CD14-positive monocyte (primary cell): ENCODE results near the gene HMG20B. TPM values are rescaled to one million over a fixed set of nuclear protein-coding genes. Genes with fewer than 3 reads are reported as not detected.
A peak's percentile ranks its signal among the peaks of the same experiment; 100 is the strongest.

Source experiments
- DNase-seq, 3 donors: peaks; one replicate each; pipeline ENCODE4 v3.0.0-alpha.2; 2011 to 2022
- H2AFZ ChIP-seq: 2 replicates; pipeline ENCODE4 v1.6.0; 2012; ENCODE audit warnings: mild to moderate bottlenecking, low read depth, low read length, inconsistent platforms; ENCODE audit not compliant: insufficient read depth, poor library complexity, severe bottlenecking
- H3K27ac ChIP-seq, 2 donors: 1 replicate in 1 of 2; 2 replicates in 1 of 2; pipeline ENCODE4 v1.5.1; 2012 to 2013; ENCODE audit warnings: low read length in 2 of 2, control low read depth in 1 of 2, inconsistent platforms in 1 of 2, low read depth in 1 of 2, mild to moderate bottlenecking in 1 of 2
- H3K27me3 ChIP-seq, 2 donors: one replicate each; pipeline versions ENCODE4 v1.6.0 to v1.6.1; 2011 to 2013; ENCODE audit warnings: low read length in 2 of 2; ENCODE audit not compliant: control insufficient read depth in 2 of 2, insufficient read depth in 2 of 2
- H3K36me3 ChIP-seq, 2 donors: replicated peaks in 1 of 2; 1 replicate in 1 of 2; 2 replicates in 1 of 2; pipeline versions ENCODE4 v1.5.1 to v1.6.1; 2012 to 2013; ENCODE audit warnings: low read length in 2 of 2, control low read depth in 1 of 2, inconsistent platforms in 1 of 2, mild to moderate bottlenecking in 1 of 2; ENCODE audit not compliant: insufficient read depth in 2 of 2, control insufficient read depth in 1 of 2
- H3K4me1 ChIP-seq, 2 donors: 1 replicate in 1 of 2; 2 replicates in 1 of 2; pipeline versions ENCODE4 v1.5.1 to v1.6.1; 2012 to 2013; ENCODE audit warnings: low read length in 2 of 2, control low read depth in 1 of 2, inconsistent platforms in 1 of 2, mild to moderate bottlenecking in 1 of 2, moderate library complexity in 1 of 2; ENCODE audit not compliant: insufficient read depth in 2 of 2, control insufficient read depth in 1 of 2
- H3K4me2 ChIP-seq: replicated peaks from 2 replicates; pipeline ENCODE3; 2012; ENCODE audit warnings: low read length, moderate library complexity, mild to moderate bottlenecking; ENCODE audit not compliant: poor library complexity, severe bottlenecking; ENCODE audit errors: extremely low read depth
- H3K4me3 ChIP-seq, 3 experiments: fragments of 200-600 bp in 1 of 3; sonication (generic) in 1 of 3; replicated peaks in 1 of 3; 1 replicate in 2 of 3; 2 replicates in 1 of 3; pipeline ENCODE4 v1.5.1; 2011 to 2013; ENCODE audit warnings: low read length in 3 of 3, mild to moderate bottlenecking in 3 of 3, control low read depth in 2 of 3, low read depth in 2 of 3, inconsistent platforms in 1 of 3, moderate library complexity in 1 of 3
- H3K79me2 ChIP-seq: 2 replicates; pipeline ENCODE4 v1.6.0; 2012; ENCODE audit warnings: mild to moderate bottlenecking, control low read depth, inconsistent platforms, low read length, moderate library complexity; ENCODE audit not compliant: insufficient read depth
- H3K9ac ChIP-seq: 2 replicates; pipeline ENCODE4 v1.6.0; 2017; ENCODE audit warnings: low read length, mild to moderate bottlenecking; ENCODE audit not compliant: insufficient read depth, poor library complexity, severe bottlenecking
- H3K9me3 ChIP-seq, 2 donors: replicated peaks in 1 of 2; 1 replicate in 1 of 2; 2 replicates in 1 of 2; pipeline versions ENCODE4 v1.5.1 to v1.6.1; 2012 to 2013; ENCODE audit warnings: low read length in 2 of 2, control low read depth in 1 of 2; ENCODE audit not compliant: control insufficient read depth in 1 of 2, insufficient read depth in 1 of 2
- H4K20me1 ChIP-seq: 2 replicates; pipeline ENCODE4 v1.6.0; 2012; ENCODE audit warnings: mild to moderate bottlenecking, low read length, control low read depth, moderate library complexity; ENCODE audit not compliant: insufficient read depth
- H3K27ac Mint-ChIP-seq, 7 donors: one replicate each; pipeline ENCODE4 v1.8.0; 2020; ENCODE audit warnings: mild to moderate bottlenecking in 7 of 7, mixed read lengths in 7 of 7, moderate library complexity in 6 of 7, inconsistent platforms in 2 of 7
- H3K27me3 Mint-ChIP-seq, 3 donors: one replicate each; pipeline ENCODE4 v1.8.0; 2021 to 2022; ENCODE audit warnings: low read depth in 3 of 3, mild to moderate bottlenecking in 3 of 3, mixed read lengths in 3 of 3, moderate library complexity in 3 of 3, inconsistent platforms in 1 of 3
- H3K36me3 Mint-ChIP-seq, 2 donors: one replicate each; pipeline ENCODE4 v1.8.0; 2020; ENCODE audit warnings: mixed read lengths in 2 of 2, inconsistent platforms in 1 of 2, mild to moderate bottlenecking in 1 of 2
- H3K4me1 Mint-ChIP-seq: one replicate; pipeline ENCODE4 v1.8.0; 2020; ENCODE audit warnings: mild to moderate bottlenecking, mixed read lengths
- H3K4me3 Mint-ChIP-seq, 2 donors: one replicate each; pipeline ENCODE4 v1.8.0; 2020; ENCODE audit warnings: mild to moderate bottlenecking in 2 of 2, mixed read lengths in 2 of 2, moderate library complexity in 1 of 2
- H3K9me3 Mint-ChIP-seq, 7 donors: one replicate each; pipeline ENCODE4 v1.8.0; 2020 to 2022; ENCODE audit warnings: mixed read lengths in 7 of 7, mild to moderate bottlenecking in 6 of 7, moderate library complexity in 6 of 7, inconsistent platforms in 2 of 7
- WGBS: methylation state at CpG from one replicate; pipeline ENCODE4 v1.1.5; 2013; ENCODE audit warnings: missing lambda C conversion rate; ENCODE audit not compliant: insufficient coverage; 5-methylcytosine and 5-hydroxymethylcytosine counted together
- intact Hi-C, 2 donors: fragments of 100-400 bp; cut with micrococcal nuclease; formaldehyde crosslinking; loops; one replicate each; pipeline versions ENCODE4 v1.15.0 to v1.15.1; 2023
- polyA plus RNA-seq, 3 donors: library from polyadenylated mRNA; depleted of rRNA in 1 of 3; unstranded in 2 of 3; stranded (reverse) in 1 of 3; fragments of 300-500 nt in 2 of 3; fragments of >200 nt in 1 of 3; fragmentation: Illumina TruSeq in 2 of 3; gene quantifications; 1 replicate in 2 of 3; 2 replicates in 1 of 3; pipeline ENCODE4 v1.2.3, GENCODE V29; 2012 to 2021
- TF ChIP-seq, protein P1 (sequence below): fragments of 200-600 bp; IDR thresholded peaks from one replicate; pipeline ENCODE4 v1.8.0; 2022; ENCODE audit warnings: antibody characterized with exemption, mild to moderate bottlenecking

The HMG20B gene
- polyA plus RNA-seq, 3 donors: 52.4 to 58.8 (median 56.5) TPM

DNA sequence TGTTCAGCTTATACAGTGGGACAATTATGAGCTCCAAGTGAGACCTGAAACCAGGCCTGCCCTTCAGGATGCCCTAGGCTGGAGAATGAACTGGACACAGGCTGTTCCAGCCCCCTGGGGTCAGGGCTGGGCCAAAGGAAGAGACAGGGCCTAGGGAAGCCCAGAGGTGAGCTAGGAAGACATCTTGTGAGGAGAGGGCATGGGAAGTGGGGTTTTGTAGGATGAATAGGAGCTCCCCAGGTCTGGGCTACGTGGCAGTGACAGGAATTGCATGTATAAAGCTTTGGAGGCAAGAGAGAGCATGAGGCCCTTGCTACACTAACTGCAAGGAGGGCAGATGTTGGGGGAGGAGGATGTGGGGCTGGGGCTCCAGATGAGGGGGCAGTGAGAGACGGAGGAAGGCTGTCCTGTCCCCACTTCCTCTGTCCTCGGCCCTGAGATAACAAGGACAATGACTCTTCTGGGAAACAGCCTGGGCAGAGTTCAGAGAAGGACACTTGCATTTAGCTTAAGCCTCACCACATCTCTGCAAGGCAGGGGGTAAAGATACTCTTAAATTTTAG lies 35.4 kb downstream of the HMG20B start:
- H4K20me1 ChIP-seq: no peaks in the 10 kb centered on the region
- intact Hi-C loops: no loop called here
- TF ChIP-seq, protein P1, sequence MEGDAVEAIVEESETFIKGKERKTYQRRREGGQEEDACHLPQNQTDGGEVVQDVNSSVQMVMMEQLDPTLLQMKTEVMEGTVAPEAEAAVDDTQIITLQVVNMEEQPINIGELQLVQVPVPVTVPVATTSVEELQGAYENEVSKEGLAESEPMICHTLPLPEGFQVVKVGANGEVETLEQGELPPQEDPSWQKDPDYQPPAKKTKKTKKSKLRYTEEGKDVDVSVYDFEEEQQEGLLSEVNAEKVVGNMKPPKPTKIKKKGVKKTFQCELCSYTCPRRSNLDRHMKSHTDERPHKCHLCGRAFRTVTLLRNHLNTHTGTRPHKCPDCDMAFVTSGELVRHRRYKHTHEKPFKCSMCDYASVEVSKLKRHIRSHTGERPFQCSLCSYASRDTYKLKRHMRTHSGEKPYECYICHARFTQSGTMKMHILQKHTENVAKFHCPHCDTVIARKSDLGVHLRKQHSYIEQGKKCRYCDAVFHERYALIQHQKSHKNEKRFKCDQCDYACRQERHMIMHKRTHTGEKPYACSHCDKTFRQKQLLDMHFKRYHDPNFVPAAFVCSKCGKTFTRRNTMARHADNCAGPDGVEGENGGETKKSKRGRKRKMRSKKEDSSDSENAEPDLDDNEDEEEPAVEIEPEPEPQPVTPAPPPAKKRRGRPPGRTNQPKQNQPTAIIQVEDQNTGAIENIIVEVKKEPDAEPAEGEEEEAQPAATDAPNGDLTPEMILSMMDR: no peak
- no peak overlapping the region for H3K4me3 ChIP-seq
- Mint-ChIP-seq H3K4me3 (peak overlapping the region; percentile 13 to 68), H3K9me3 (peaks cover 5 to 12% (median 8%) of the 10 kb centered on the region in 7 donors), H3K27ac (peak overlapping the region in 4 of 7 donors; percentile 56 to 68 (median 60)), H3K36me3 (peaks cover 18 to 24% of the 10 kb centered on the region in 2 donors), H3K4me1 (peaks cover 18% of the 10 kb centered on the region), H3K27me3 (peaks cover 4 to 23% (median 20%) of the 10 kb centered on the region in 3 donors)
- H3K36me3 ChIP-seq: peaks cover 18 to 23% of the 10 kb centered on the region in 2 donors
- H3K9ac ChIP-seq: no peak overlapping the region
- H3K9me3 ChIP-seq: peaks cover 0 to 5% of the 10 kb centered on the region in 2 donors
- WGBS: 0% methylated on average over 2 of the region's 3 CpGs
- peak overlapping the region; percentile 16 for H2AFZ ChIP-seq
- peak overlapping the region; percentile 65 for H3K4me2 ChIP-seq
- peaks cover 22 to 28% of the 10 kb centered on the region in 2 donors for H3K4me1 ChIP-seq
- H3K27ac ChIP-seq: no peak overlapping the region
- no peak for DNase-seq
- H3K27me3 ChIP-seq: peaks cover 11 to 38% of the 10 kb centered on the region in 2 donors
- H3K79me2 ChIP-seq: no peaks in the 10 kb centered on the region

DNA sequence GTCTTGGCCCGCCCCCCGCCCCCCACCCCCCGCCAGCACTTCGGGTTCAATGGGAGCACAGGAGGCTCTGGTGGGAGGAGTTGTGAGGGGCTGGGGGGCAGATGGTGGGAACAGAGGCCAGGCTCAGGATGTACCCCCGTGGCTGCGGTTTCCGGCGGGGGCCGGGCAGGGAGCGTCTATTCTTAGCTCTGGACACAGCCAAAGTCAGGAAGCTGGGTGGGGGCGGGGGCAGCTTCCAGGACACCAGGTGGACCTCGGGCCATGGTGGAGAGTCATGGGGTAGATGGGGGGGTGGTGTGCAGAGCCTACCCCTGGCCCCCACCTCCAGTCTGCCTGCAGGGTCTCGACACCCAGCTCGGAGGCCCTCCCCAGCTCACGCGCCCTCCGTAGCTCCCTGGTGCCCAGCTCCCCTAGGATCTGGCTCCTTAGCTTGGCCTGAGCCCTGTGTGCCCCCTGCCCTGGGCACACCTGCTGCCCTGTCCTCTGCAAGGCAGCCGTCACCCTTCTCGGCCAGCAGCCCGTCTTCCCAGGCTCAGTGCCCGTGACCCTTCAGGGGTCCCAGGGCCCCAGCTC lies 36.1 kb downstream of the HMG20B start:
- no peak overlapping the region for H3K9ac ChIP-seq
- no peak overlapping the region for H2AFZ ChIP-seq
- TF ChIP-seq, protein P1: no peak
- Mint-ChIP-seq H3K4me3 (no peak overlapping the region), H3K4me1 (peaks cover 18% of the 10 kb centered on the region), H3K36me3 (peaks cover 18 to 29% of the 10 kb centered on the region in 2 donors), H3K27me3 (peaks cover 4 to 23% (median 20%) of the 10 kb centered on the region in 3 donors), H3K9me3 (peaks cover 5 to 12% (median 8%) of the 10 kb centered on the region in 7 donors), H3K27ac (no peak overlapping the region)
- H3K27ac ChIP-seq: no peak overlapping the region
- no peaks in the 10 kb centered on the region for H4K20me1 ChIP-seq
- H3K4me1 ChIP-seq: peaks cover 22 to 28% of the 10 kb centered on the region in 2 donors
- no peaks in the 10 kb centered on the region for H3K79me2 ChIP-seq
- no peak overlapping the region for H3K4me2 ChIP-seq
- no peak for DNase-seq
- H3K27me3 ChIP-seq: peaks cover 11 to 38% of the 10 kb centered on the region in 2 donors
- peaks cover 0 to 5% of the 10 kb centered on the region in 2 donors for H3K9me3 ChIP-seq
- H3K36me3 ChIP-seq: peaks cover 23 to 30% of the 10 kb centered on the region in 2 donors
- intact Hi-C loops: no loop called here
- WGBS: under 1% methylated on average over 14 of the region's 21 CpGs
- H3K4me3 ChIP-seq: no peak overlapping the region
